HepG2 (cell line): Measurements from ENCODE around the gene CACNA1I. TPM values are rescaled to one million over a fixed set of nuclear protein-coding genes. Genes with fewer than 3 reads are reported as not detected.

ENCODE experiments used
- ATAC-seq: fragments of 200-7000 bp; cut with Tn5 transposase; 3 replicates; pipeline ENCODE4 v1.9.1; 2020; ENCODE audit warnings: mild to moderate bottlenecking, moderate library complexity
- BruUV-seq: library from RNA; stranded (reverse); fragments of 400-500 nt; replicated peaks from 2 replicates; lab custom pipeline; 2021; lab: Mats Ljungman, UMichigan
- CTCF ChIA-PET: fragments of 300-600 bp; formaldehyde crosslinking; extraction: SDS; loops from one replicate; lab custom pipeline; 2021; ENCODE audit warnings: low total read pairs, inconsistent platforms, low intra/inter-chr PET ratio; lab: Yijun Ruan, JAX
- POLR2A ChIA-PET: fragments of 350-600 bp; sonication (Branson Sonifier 250); formaldehyde crosslinking; loops from one replicate; lab custom pipeline; 2020; ENCODE audit warnings: antibody characterized with exemption, inconsistent platforms; lab: Yijun Ruan, JAX
- DNase-seq: peaks from one replicate; pipeline ENCODE4 v3.0.0-alpha.2; 2015; ENCODE audit warnings: low spot score
- FAIRE-seq: peaks from 3 replicates; lab custom pipeline; 2011; peaks lifted over from hg19 to GRCh38; lab: Jason Lieb, UNC
- H2AFZ ChIP-seq: one replicate; pipeline ENCODE4 v1.6.1; 2011; ENCODE audit warnings: low read length, inconsistent platforms
- H3K27ac ChIP-seq: fragments of 300-600 bp; 3 replicates; pipeline ENCODE4 v1.8.0; 2011; ENCODE audit warnings: mixed run types, mild to moderate bottlenecking, mixed read lengths, low read length, inconsistent platforms; ENCODE audit not compliant: insufficient read depth; ENCODE audit errors: extremely low read length
- H3K27me3 ChIP-seq, 2 experiments: fragments of 200-600 bp in 1 of 2; 2 replicates in 1 of 2; 3 replicates in 1 of 2; pipeline versions ENCODE4 v1.6.0 to v1.8.0; 2011; ENCODE audit warnings: low read length in 2 of 2, mild to moderate bottlenecking in 2 of 2, moderate library complexity in 2 of 2, inconsistent platforms in 1 of 2; ENCODE audit not compliant: insufficient read depth in 2 of 2, control insufficient read depth in 1 of 2
- H3K36me3 ChIP-seq, 2 experiments: fragments of 200-600 bp in 1 of 2; replicated peaks in 1 of 2; 2 replicates in 1 of 2; 3 replicates in 1 of 2; pipeline versions ENCODE4 v1.5.1 to v1.8.0; 2011; ENCODE audit warnings: low read length in 2 of 2, inconsistent platforms in 1 of 2; ENCODE audit not compliant: insufficient read depth in 2 of 2, control insufficient read depth in 1 of 2
- H3K4me1 ChIP-seq: 2 replicates; pipeline ENCODE4 v1.5.1; 2012; ENCODE audit warnings: low read length, inconsistent platforms; ENCODE audit not compliant: insufficient read depth
- H3K4me2 ChIP-seq: 2 replicates; pipeline ENCODE4 v1.6.0; 2011; ENCODE audit warnings: low read depth, low read length, inconsistent platforms
- H3K4me3 ChIP-seq, 3 experiments: fragments of 200-600 bp in 1 of 3; sonication (generic), shearing (Covaris generic) in 1 of 3; replicated peaks in 1 of 3; 2 replicates each; pipeline ENCODE4 v1.5.1; 2011 to 2016; ENCODE audit warnings: low read length in 3 of 3, inconsistent platforms in 2 of 3, low read depth in 2 of 3, mild to moderate bottlenecking in 2 of 3, control low read depth in 1 of 3, mixed read lengths in 1 of 3; ENCODE audit not compliant: insufficient read depth in 1 of 3
- H3K79me2 ChIP-seq: one replicate; pipeline ENCODE4 v1.6.1; 2011; ENCODE audit warnings: low read length, inconsistent platforms; ENCODE audit not compliant: insufficient read depth
- H3K9ac ChIP-seq: 2 replicates; pipeline ENCODE4 v1.6.0; 2011; ENCODE audit warnings: mild to moderate bottlenecking, low read depth, low read length, inconsistent platforms; ENCODE audit not compliant: insufficient read depth
- H3K9me3 ChIP-seq: 2 replicates; pipeline ENCODE4 v1.5.1; 2012; ENCODE audit warnings: mild to moderate bottlenecking, low read length
- H4K20me1 ChIP-seq: 2 replicates; pipeline ENCODE4 v1.6.0; 2011; ENCODE audit warnings: inconsistent platforms, mild to moderate bottlenecking, low read length, moderate library complexity; ENCODE audit not compliant: insufficient read depth
- E2F1 ChIP-seq: sonication (generic); formaldehyde crosslinking; IDR thresholded peaks from 2 replicates; pipeline ENCODE4 v1.5.0; 2020; ENCODE audit warnings: missing genetic modification reagents
- GTF2F1 ChIP-seq: fragments of 150-350 bp; IDR thresholded peaks from 2 replicates; pipeline ENCODE4 v1.6.1; 2014; ENCODE audit warnings: low read length
- HMG20B ChIP-seq: conservative IDR thresholded peaks from 2 replicates; pipeline ENCODE4 v1.6.1; 2016; ENCODE audit warnings: missing genetic modification reagents, missing compliant biosample characterization
- KMT2A ChIP-seq: sonication (generic); formaldehyde crosslinking; IDR thresholded peaks from 2 replicates; pipeline ENCODE4 v1.4.0; 2020; ENCODE audit warnings: missing genetic modification reagents
- NONO ChIP-seq, 2 experiments: fragments of 450-650 bp in 1 of 2; sonication (generic) in 1 of 2; formaldehyde crosslinking in 1 of 2; IDR thresholded peaks in 1 of 2; conservative IDR thresholded peaks in 1 of 2; 2 replicates each; pipeline versions ENCODE4 v1.6.1 to v1.8.0; 2017 to 2022; ENCODE audit warnings: mild to moderate bottlenecking in 1 of 2, missing genetic modification reagents in 1 of 2, moderate library complexity in 1 of 2
- NPAS2 ChIP-seq: sonication (generic); formaldehyde crosslinking; IDR thresholded peaks from 2 replicates; pipeline ENCODE4 v1.8.0; 2022; ENCODE audit warnings: mild to moderate bottlenecking, missing genetic modification reagents, borderline replicate concordance
- PAF1 ChIP-seq: IDR thresholded peaks from 2 replicates; pipeline ENCODE4 v1.6.1; 2016; ENCODE audit warnings: missing genetic modification reagents, missing compliant biosample characterization
- POLR2G ChIP-seq: fragments of 200-400 bp; formaldehyde crosslinking; IDR thresholded peaks from 2 replicates; pipeline ENCODE4 v1.6.1; 2018; ENCODE audit warnings: mild to moderate bottlenecking, low read depth, low read length, moderate library complexity
- STAT5B ChIP-seq: sonication (generic); formaldehyde crosslinking; IDR thresholded peaks from 2 replicates; pipeline ENCODE4 v1.4.0; 2020; ENCODE audit warnings: missing genetic modification reagents
- TMF1 ChIP-seq: sonication (generic); formaldehyde crosslinking; IDR thresholded peaks from 2 replicates; pipeline ENCODE4 v1.8.1; 2022; ENCODE audit warnings: low read depth, missing genetic modification reagents
- ZBTB7B ChIP-seq: sonication (generic); formaldehyde crosslinking; IDR thresholded peaks from 2 replicates; pipeline ENCODE4 v1.4.0; 2020; ENCODE audit warnings: missing genetic modification reagents
- ZKSCAN8 ChIP-seq: IDR thresholded peaks from 2 replicates; pipeline ENCODE4 v1.6.1; 2016; ENCODE audit warnings: borderline replicate concordance, missing genetic modification reagents, missing compliant biosample characterization
- ZNF24 ChIP-seq: fragments of 450-650 bp; IDR thresholded peaks from 2 replicates; pipeline ENCODE4 v1.6.1; 2017; ENCODE audit warnings: antibody characterized with exemption, mild to moderate bottlenecking
- ZNF343 ChIP-seq: sonication (generic); formaldehyde crosslinking; IDR thresholded peaks from 2 replicates; pipeline ENCODE4 v1.4.0; 2020; ENCODE audit warnings: mild to moderate bottlenecking, missing genetic modification reagents
- ZNF501 ChIP-seq: sonication (generic); formaldehyde crosslinking; IDR thresholded peaks from 2 replicates; pipeline ENCODE4 v1.5.1; 2020; ENCODE audit warnings: mild to moderate bottlenecking, moderate library complexity, missing genetic modification reagents
- ZNF562 ChIP-seq: sonication (generic); formaldehyde crosslinking; IDR thresholded peaks from 2 replicates; pipeline ENCODE4 v1.8.0; 2022; ENCODE audit warnings: missing genetic modification reagents, borderline replicate concordance
- ZSCAN22 ChIP-seq: sonication (generic); formaldehyde crosslinking; IDR thresholded peaks from 2 replicates; pipeline ENCODE4 v1.4.0; 2020; ENCODE audit warnings: mild to moderate bottlenecking, missing genetic modification reagents
- WGBS: methylation state at CpG from one replicate; pipeline ENCODE4 v1.1.6; 2017; ENCODE audit warnings: low lambda C conversion rate; 5-methylcytosine and 5-hydroxymethylcytosine counted together
- in situ Hi-C: cut with HindIII; loops from 2 replicates; pipeline ENCODE4 v1.10.0; 2017; ENCODE audit warnings: low pct_unique_long_range_greater_than_20kb; ENCODE audit not compliant: extremely low pct_ligation_motif_present
- intact Hi-C: fragments of 100-400 bp; cut with micrococcal nuclease; formaldehyde crosslinking; loops from one replicate; pipeline ENCODE4 v1.10.0; 2022; ENCODE audit not compliant: unreplicated experiment
- polyA plus RNA-seq, 8 experiments: library from polyadenylated mRNA; depleted of rRNA in 3 of 8; stranded (reverse) in 7 of 8; unstranded in 1 of 8; fragments of >200 nt; fragmentation: Illumina TruSeq in 4 of 8; extraction: Trizol in 4 of 8; gene quantifications; 2 replicates each; pipeline versions ENCODE4 v1.2.1 to v1.2.3, GENCODE V29; 2011 to 2016; ENCODE audit warnings: low read depth in 4 of 8, missing spikeins in 1 of 8, mixed read lengths in 1 of 8; ENCODE audit not compliant: insufficient read depth in 1 of 8
- total RNA-seq, 5 experiments: library from RNA; depleted of rRNA; stranded (reverse); fragments of >200 nt; fragmentation: Illumina TruSeq; extraction: Trizol; gene quantifications; 2 replicates each; pipeline ENCODE4 v1.2.3, GENCODE V29; 2016; ENCODE audit warnings: low read depth in 1 of 5
- TF ChIP-seq, protein P1 (sequence below): sonication (generic); formaldehyde crosslinking; IDR thresholded peaks from 2 replicates; pipeline ENCODE4 v1.5.0; 2020; ENCODE audit warnings: missing genetic modification reagents
- TF ChIP-seq, protein P2 (sequence below): sonication (generic); formaldehyde crosslinking; conservative IDR thresholded peaks from 2 replicates; pipeline ENCODE4 v1.4.0; 2020; ENCODE audit warnings: missing genetic modification reagents
- TF ChIP-seq, protein P3 (sequence below): sonication (generic); formaldehyde crosslinking; IDR thresholded peaks from 2 replicates; pipeline ENCODE4 v1.8.1; 2023; ENCODE audit warnings: mild to moderate bottlenecking, missing genetic modification reagents

The CACNA1I gene
- total and polyA plus RNA-seq, 2 of the 13 experiments (the other 11 are each of a cell fraction or from before 2014, with no cell fraction given), result not detected

- no peaks in the 10 kb centered on the region for H3K4me1 ChIP-seq
- ChIA-PET POLR2A (no interaction called here), CTCF (no interaction called here)
- no peak overlapping the region for H3K9ac ChIP-seq
- H3K79me2 ChIP-seq, result no peaks in the 10 kb centered on the region
- H2AFZ ChIP-seq, result no peak overlapping the region
- in situ Hi-C loops, result no loop called here
- BruUV-seq, result no TSS peak
- H3K36me3 ChIP-seq, result no peaks in the 10 kb centered on the region
- no peaks in the 10 kb centered on the region for H3K9me3 ChIP-seq
- no peak overlapping the region for H3K27ac ChIP-seq
- no peaks in the 10 kb centered on the region; the same call in 1 of the 2 replicates for H4K20me1 ChIP-seq
- no peak overlapping the region for H3K4me2 ChIP-seq
- TF ChIP-seq, protein P1, sequence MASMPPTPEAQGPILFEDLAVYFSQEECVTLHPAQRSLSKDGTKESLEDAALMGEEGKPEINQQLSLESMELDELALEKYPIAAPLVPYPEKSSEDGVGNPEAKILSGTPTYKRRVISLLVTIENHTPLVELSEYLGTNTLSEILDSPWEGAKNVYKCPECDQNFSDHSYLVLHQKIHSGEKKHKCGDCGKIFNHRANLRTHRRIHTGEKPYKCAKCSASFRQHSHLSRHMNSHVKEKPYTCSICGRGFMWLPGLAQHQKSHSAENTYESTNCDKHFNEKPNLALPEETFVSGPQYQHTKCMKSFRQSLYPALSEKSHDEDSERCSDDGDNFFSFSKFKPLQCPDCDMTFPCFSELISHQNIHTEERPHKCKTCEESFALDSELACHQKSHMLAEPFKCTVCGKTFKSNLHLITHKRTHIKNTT (CRISPR knock-in tag), result no peak
- no peak for TF ChIP-seq ZNF501 (CRISPR knock-in tag)
- TF ChIP-seq STAT5B (CRISPR knock-in tag), result no peak
- no peak for TF ChIP-seq ZBTB7B (CRISPR knock-in tag)
- TF ChIP-seq POLR2G, result no peak
- TF ChIP-seq, protein P2, sequence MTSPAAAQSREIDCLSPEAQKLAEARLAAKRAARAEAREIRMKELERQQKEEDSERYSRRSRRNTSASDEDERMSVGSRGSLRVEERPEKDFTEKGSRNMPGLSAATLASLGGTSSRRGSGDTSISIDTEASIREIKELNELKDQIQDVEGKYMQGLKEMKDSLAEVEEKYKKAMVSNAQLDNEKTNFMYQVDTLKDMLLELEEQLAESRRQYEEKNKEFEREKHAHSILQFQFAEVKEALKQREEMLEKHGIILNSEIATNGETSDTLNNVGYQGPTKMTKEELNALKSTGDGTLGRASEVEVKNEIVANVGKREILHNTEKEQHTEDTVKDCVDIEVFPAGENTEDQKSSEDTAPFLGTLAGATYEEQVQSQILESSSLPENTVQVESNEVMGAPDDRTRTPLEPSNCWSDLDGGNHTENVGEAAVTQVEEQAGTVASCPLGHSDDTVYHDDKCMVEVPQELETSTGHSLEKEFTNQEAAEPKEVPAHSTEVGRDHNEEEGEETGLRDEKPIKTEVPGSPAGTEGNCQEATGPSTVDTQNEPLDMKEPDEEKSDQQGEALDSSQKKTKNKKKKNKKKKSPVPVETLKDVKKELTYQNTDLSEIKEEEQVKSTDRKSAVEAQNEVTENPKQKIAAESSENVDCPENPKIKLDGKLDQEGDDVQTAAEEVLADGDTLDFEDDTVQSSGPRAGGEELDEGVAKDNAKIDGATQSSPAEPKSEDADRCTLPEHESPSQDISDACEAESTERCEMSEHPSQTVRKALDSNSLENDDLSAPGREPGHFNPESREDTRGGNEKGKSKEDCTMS (CRISPR knock-in tag), result no peak
- no peak for TF ChIP-seq GTF2F1
- no peak for TF ChIP-seq PAF1 (CRISPR knock-in tag)
- no peak for TF ChIP-seq ZNF24
- no peak for TF ChIP-seq NONO (IDR thresholded peaks at IDR 0.05)
- no peak for TF ChIP-seq NONO (CRISPR knock-in tag; conservative IDR thresholded peaks at IDR 0.05)
- TF ChIP-seq, protein P3, sequence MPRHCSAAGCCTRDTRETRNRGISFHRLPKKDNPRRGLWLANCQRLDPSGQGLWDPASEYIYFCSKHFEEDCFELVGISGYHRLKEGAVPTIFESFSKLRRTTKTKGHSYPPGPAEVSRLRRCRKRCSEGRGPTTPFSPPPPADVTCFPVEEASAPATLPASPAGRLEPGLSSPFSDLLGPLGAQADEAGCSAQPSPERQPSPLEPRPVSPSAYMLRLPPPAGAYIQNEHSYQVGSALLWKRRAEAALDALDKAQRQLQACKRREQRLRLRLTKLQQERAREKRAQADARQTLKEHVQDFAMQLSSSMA (CRISPR knock-in tag), result no peak
- TF ChIP-seq E2F1 (CRISPR knock-in tag), result no peak
- TF ChIP-seq KMT2A (CRISPR knock-in tag), result no peak
- no peak for TF ChIP-seq TMF1
- TF ChIP-seq ZKSCAN8 (CRISPR knock-in tag), result no peak
- no peak for TF ChIP-seq ZNF562 (CRISPR knock-in tag)
- no peak for TF ChIP-seq NPAS2 (CRISPR knock-in tag)
- no peak for TF ChIP-seq HMG20B (CRISPR knock-in tag)
- no peak for TF ChIP-seq ZNF343 (CRISPR knock-in tag)
- TF ChIP-seq ZSCAN22, result no peak
- 21% methylated on average over 13 of the region's 35 CpGs for WGBS
- ATAC-seq (no peak), DNase-seq (no peak), FAIRE-seq (no peak)
- H3K4me3 ChIP-seq, result no peak overlapping the region
- intact Hi-C loops, result no loop called here
- H3K27me3 ChIP-seq, result peaks cover 15 to 23% of the 10 kb centered on the region in 2 experiments; a peak in 4 of 5 replicates
Measured at GRCh38 chr22:39647836-39648629, 77.5 kb downstream of the CACNA1I start.
